Activated CD4-positive, alpha-beta T cell treated with anti-CD3 and anti-CD28 coated beads for 24 hours (primary cell): ENCODE data around the gene GLIPR2.
"Not testable (repeated sequence)": the region's sequence is repeated elsewhere in the genome, so short reads cannot be mapped to it uniquely, and the experiment has no call there.

Experiments used
- DNase-seq, 2 donors: peaks; one replicate each; pipeline ENCODE4 v3.0.0-alpha.2; 2020; ENCODE audit warnings: low read depth in 2 of 2

GLIPR2 gene

DNA sequence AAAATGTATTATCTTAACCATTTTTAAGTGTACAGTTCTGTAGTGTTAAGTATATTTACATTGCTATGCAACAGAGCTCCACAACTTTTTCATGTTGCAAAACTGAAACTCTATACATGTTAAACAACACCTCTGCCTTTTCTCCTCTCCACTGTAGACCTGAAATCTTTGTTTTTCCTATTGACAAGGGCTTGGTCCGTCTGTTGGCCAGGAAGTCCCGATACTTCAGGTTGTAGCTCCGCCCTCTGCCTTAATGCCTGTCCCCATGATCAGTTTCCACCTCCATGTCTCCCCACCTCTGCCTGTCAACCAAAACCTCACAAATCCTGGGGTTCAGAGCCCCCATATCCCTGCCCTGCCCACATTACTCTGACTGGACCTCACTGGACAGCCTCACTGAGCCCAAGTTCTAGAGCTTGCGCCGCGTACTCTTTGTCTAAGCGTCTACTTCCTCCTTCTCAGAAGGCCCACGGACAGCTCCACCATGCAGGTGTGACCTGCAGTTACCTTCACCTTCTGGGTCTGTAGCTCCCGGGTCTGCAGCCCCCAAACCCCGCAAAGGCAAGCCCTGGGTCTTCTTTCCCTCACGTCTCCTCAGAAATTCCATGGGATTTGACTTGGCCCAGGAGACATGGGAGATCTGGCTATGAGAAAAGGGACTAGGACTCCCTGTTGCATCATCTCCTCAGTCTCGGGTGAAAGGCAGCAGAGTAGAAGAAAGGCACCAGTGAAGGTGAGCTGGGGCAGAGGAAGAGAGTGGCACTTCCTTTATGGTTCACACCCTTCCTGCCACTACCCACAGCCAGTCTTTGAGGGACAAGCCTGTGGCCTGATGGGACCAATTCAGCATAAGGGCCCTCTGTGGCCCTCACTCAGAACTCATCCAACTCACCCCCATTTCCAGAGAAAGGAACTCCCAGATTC lies 8.0 kb downstream of the GLIPR2 start:
- DNase-seq: no peak

- no peak for DNase-seq
Measured at GRCh38 chr9:36145970-36146369, 9.4 kb downstream of the GLIPR2 start.

- no peak for DNase-seq
Measured at GRCh38 chr9:36146651-36147050, 10.1 kb downstream of the GLIPR2 start.

- no peak for DNase-seq
Measured at GRCh38 chr9:36147441-36148175, 11.1 kb downstream of the GLIPR2 start.

GRCh38 chr9:36148311-36149051 lies 11.9 kb downstream of the GLIPR2 start:
- peak in 1 of 2 donors; percentile 58 for DNase-seq

DNA sequence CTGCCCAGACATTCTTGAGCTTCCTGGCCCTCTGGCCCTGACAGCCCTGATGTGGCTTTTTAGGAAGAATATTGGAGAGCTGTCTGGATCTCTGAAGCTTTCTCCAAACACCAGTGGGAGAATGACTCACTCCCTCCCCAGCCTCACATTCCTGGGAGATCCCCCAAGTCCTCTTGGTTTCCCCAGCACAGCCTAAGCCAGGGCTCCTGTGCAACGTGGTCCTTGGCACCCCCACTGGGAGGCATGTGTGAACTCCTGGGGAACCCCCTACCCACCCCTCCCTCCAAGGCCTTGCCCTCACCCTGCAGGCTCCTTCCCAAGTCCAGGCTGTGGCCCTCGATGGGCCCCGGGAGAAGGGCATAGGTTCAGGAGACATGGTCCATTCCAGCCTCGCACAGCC lies 12.7 kb downstream of the GLIPR2 start:
- DNase-seq: no peak

GRCh38 chr9:36150574-36151315 lies 14.2 kb downstream of the GLIPR2 start:
- no peak for DNase-seq

DNA sequence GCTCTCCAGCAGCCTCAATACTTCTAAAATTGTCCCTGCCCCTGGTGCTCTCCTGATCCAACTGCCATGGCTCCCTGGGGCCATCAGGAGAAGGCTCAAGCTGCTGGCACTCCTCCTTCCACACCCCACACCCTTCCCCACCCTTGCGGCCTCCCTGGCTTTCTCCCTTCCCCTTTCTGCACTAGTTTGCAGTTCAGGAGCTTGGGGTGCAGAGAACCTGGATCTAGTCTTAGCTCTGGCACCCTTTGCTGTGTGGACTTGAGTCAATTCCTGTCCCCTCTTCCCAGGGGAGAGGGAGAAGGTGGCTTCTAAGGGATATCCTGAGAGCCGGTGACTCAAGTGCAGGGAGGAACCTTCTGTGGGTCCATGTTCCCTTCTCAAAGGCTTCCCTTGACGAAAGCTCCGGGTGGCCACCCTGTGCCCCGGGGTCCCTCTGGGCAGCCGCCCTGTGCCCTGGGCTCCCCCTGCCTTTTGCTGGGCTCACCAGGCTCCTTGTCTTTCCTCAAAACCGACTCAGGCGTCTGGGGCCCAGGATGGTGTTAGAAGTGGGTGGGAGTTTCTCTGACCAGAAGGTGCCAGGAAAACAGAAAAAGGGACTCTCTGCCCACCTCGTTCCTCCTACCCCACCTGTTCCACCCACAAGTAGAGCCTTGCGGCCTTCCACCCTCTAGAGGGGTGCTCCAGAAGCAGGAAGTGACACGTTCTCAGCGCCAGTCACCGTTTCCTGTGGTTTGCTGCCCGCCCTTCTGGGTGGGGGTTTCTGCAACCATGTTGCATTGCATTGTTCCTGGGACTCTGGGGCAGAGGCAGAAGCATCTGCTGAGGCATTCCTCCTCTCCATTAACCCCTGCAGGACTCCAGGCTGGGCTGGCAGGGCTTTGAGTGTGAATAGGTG lies 15.0 kb downstream of the GLIPR2 start:
- peak; percentile 70 to 79 for DNase-seq

- DNase-seq: no peak
Measured at GRCh38 chr9:36152741-36153438, 16.4 kb downstream of the GLIPR2 start.

DNA sequence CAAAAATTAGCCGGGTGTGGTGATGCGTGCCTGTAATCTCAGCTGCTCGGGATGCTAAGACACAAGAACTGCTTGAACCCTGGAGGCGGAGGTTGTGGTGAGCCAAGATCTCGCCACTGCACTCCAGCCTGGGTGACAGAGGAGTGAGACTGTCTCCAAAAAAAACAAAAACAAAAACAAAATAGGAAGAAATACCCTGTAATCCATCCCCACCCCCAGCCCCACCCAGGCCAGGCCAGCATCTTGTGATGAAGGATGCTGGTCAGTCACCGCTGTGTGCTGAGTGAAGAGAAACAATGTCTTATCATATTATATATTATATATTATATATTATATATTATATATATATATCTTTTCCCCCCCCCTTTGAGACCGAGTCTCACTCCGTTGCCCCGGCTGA lies 17.2 kb downstream of the GLIPR2 start:
- DNase-seq: no peak

GRCh38 chr9:36154331-36154952 lies 17.9 kb downstream of the GLIPR2 start:
- no peak for DNase-seq

GRCh38 chr9:36156116-36156515 lies 19.6 kb downstream of the GLIPR2 start:
- DNase-seq: no peak

- no peak for DNase-seq
Measured at GRCh38 chr9:36158122-36158521, 21.6 kb downstream of the GLIPR2 start.

- no peak for DNase-seq
Measured at GRCh38 chr9:36158917-36159316, 22.4 kb downstream of the GLIPR2 start.

DNA sequence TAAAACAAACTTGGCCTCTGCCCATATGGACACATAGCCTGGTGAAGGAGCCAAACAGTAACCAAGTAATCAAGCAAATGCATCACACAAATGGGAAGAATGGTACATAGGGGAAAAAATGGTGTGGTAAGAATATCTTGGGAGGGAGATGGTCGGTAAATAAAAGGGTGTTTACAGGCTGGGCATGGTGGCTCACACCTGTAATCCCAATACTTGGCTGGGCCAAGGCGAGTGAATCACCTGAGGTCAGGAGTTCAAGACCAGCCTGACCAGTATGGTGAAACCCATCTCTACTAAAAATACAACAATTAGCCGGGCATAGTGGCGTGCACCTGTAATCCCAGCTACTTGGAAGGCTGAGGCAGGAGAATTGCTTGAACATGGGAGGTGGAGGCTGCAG lies 23.0 kb downstream of the GLIPR2 start:
- not testable (repeated sequence) for DNase-seq

GRCh38 chr9:36160126-36160525 lies 23.6 kb downstream of the GLIPR2 start:
- DNase-seq: not testable (repeated sequence)

GRCh38 chr9:36161187-36161586 lies 24.7 kb downstream of the GLIPR2 start:
- no peak for DNase-seq

GRCh38 chr9:36162211-36162738 lies 25.7 kb downstream of the GLIPR2 start:
- no peak for DNase-seq
